GM12878 (cell line): ENCODE data around the gene PPP3CA. TPM values are rescaled to one million over a fixed set of nuclear protein-coding genes. Genes with fewer than 3 reads are reported as not detected.

ENCODE experiments used
- ATAC-seq: fragments of 200-7000 bp; cut with Tn5 transposase; 3 replicates; pipeline ENCODE4 v1.9.1; 2020; ENCODE audit warnings: mild to moderate bottlenecking, moderate library complexity
- BruUV-seq: library from RNA; stranded (reverse); fragments of 400-500 nt; replicated peaks from 2 replicates; lab custom pipeline; 2021; lab: Mats Ljungman, UMichigan
- CTCF ChIA-PET: fragments of 300-600 bp; sonication (Branson Sonifier 250); formaldehyde crosslinking; extraction: SDS; loops from one replicate; lab custom pipeline; 2021; ENCODE audit warnings: inconsistent platforms; lab: Yijun Ruan, JAX
- POLR2A ChIA-PET: fragments of 350-600 bp; formaldehyde crosslinking; extraction: SDS; loops from one replicate; lab custom pipeline; 2021; ENCODE audit warnings: inconsistent platforms; lab: Charles Lee
- RAD21 ChIA-PET: fragments of 300-600 bp; sonication (Branson Sonifier 250); formaldehyde crosslinking; loops from one replicate; lab custom pipeline; 2023; ENCODE audit warnings: antibody characterized with exemption; ENCODE audit not compliant: unreplicated experiment; lab: Charles Lee
- SMC1A ChIA-PET: fragments of 300-600 bp; sonication (Branson Sonifier 250); formaldehyde crosslinking; loops from one replicate; lab custom pipeline; 2023; ENCODE audit not compliant: unreplicated experiment, uncharacterized antibody; lab: Charles Lee
- DNase-seq: peaks from one replicate; pipeline ENCODE4 v3.0.0-alpha.2; 2011; ENCODE audit warnings: low read depth, low spot score
- FAIRE-seq: peaks from 3 replicates; lab custom pipeline; 2011; peaks lifted over from hg19 to GRCh38; lab: Jason Lieb, UNC
- H2AFZ ChIP-seq: 2 replicates; pipeline ENCODE4 v1.6.0; 2011; ENCODE audit warnings: low read depth, low read length, control low read depth; ENCODE audit not compliant: control insufficient read depth
- H3K27ac ChIP-seq: 2 replicates; pipeline ENCODE4 v1.5.1; 2011; ENCODE audit warnings: control low read depth; ENCODE audit not compliant: control insufficient read depth, insufficient read depth
- H3K27me3 ChIP-seq, 2 experiments: replicated peaks in 1 of 2; 2 replicates each; pipeline versions ENCODE4 v1.6.0 to v1.6.1; 2011; ENCODE audit warnings: low read length in 1 of 2; ENCODE audit not compliant: control insufficient read depth in 2 of 2, insufficient read depth in 2 of 2
- H3K36me3 ChIP-seq, 2 experiments: 2 replicates each; pipeline ENCODE4 v1.5.1; 2011; ENCODE audit warnings: low read length in 1 of 2; ENCODE audit not compliant: control insufficient read depth in 2 of 2, insufficient read depth in 2 of 2
- H3K4me1 ChIP-seq: 2 replicates; pipeline ENCODE4 v1.6.1; 2011; ENCODE audit warnings: mild to moderate bottlenecking, low read length, moderate library complexity, mixed read lengths; ENCODE audit not compliant: control insufficient read depth, insufficient read depth
- H3K4me2 ChIP-seq: 2 replicates; pipeline ENCODE4 v1.6.0; 2011; ENCODE audit warnings: control low read depth; ENCODE audit not compliant: control insufficient read depth, insufficient read depth
- H3K4me3 ChIP-seq: fragments of 200-600 bp; sonication (generic); 2 replicates; pipeline ENCODE4 v1.5.1; 2016
- H3K79me2 ChIP-seq: 2 replicates; pipeline ENCODE4 v1.6.0; 2011; ENCODE audit warnings: low read length; ENCODE audit not compliant: control insufficient read depth, insufficient read depth
- H3K9ac ChIP-seq: 2 replicates; pipeline ENCODE4 v1.8.0; 2011; ENCODE audit warnings: low read length, control low read depth, mixed read lengths; ENCODE audit not compliant: control insufficient read depth, insufficient read depth
- H3K9me3 ChIP-seq: replicated peaks from 3 replicates; pipeline ENCODE4 v1.5.1; 2011; ENCODE audit warnings: mild to moderate bottlenecking, low read length; ENCODE audit not compliant: control insufficient read depth, insufficient read depth
- H4K20me1 ChIP-seq: 2 replicates; pipeline ENCODE4 v1.6.0; 2011; ENCODE audit not compliant: control insufficient read depth, insufficient read depth
- BACH1 ChIP-seq: fragments of 450-650 bp; IDR thresholded peaks from 2 replicates; pipeline ENCODE4 v1.6.1; 2017; ENCODE audit warnings: mild to moderate bottlenecking, borderline replicate concordance
- BCL11A ChIP-seq: IDR thresholded peaks from 2 replicates; pipeline ENCODE4 v1.6.1; 2011; ENCODE audit warnings: low read depth, low read length
- CBX5 ChIP-seq: sonication (generic); IDR thresholded peaks from 2 replicates; pipeline ENCODE4 v1.6.1; 2016; ENCODE audit warnings: low read depth, moderate library complexity, mild to moderate bottlenecking, inconsistent platforms
- CHD1 ChIP-seq: IDR thresholded peaks from 2 replicates; pipeline ENCODE4 v1.6.1; 2012; ENCODE audit warnings: low read depth, low read length, improper control_type of control experiment
- CREB1 ChIP-seq: IDR thresholded peaks from 2 replicates; pipeline ENCODE4 v1.6.1; 2012; ENCODE audit warnings: low read depth, mild to moderate bottlenecking, inconsistent platforms
- IRF4 ChIP-seq: IDR thresholded peaks from 2 replicates; pipeline ENCODE4 v1.6.1; 2011; ENCODE audit warnings: low read depth, low read length
- MEF2A ChIP-seq: IDR thresholded peaks from 2 replicates; pipeline ENCODE4 v1.6.1; 2011; ENCODE audit warnings: low read depth, mild to moderate bottlenecking, low read length, moderate library complexity; ENCODE audit not compliant: insufficient read depth
- MYB ChIP-seq: fragments of 150-350 bp; IDR thresholded peaks from 2 replicates; pipeline ENCODE4 v1.6.1; 2014; ENCODE audit warnings: mild to moderate bottlenecking, low read depth, low read length, borderline replicate concordance
- NFIC ChIP-seq: IDR thresholded peaks from 2 replicates; pipeline ENCODE4 v1.6.1; 2012; ENCODE audit warnings: low read depth, mild to moderate bottlenecking, inconsistent platforms, low read length, moderate library complexity
- PML ChIP-seq: IDR thresholded peaks from 2 replicates; pipeline ENCODE4 v1.6.1; 2012; ENCODE audit warnings: low read length, inconsistent platforms
- POLR2AphosphoS5 ChIP-seq: IDR thresholded peaks from 2 replicates; pipeline ENCODE4 v1.6.1; 2011; ENCODE audit warnings: mild to moderate bottlenecking, low read length, inconsistent platforms
- RUNX3 ChIP-seq: IDR thresholded peaks from 2 replicates; pipeline ENCODE4 v1.6.1; 2012; ENCODE audit warnings: low read length, inconsistent platforms
- SMC3 ChIP-seq: IDR thresholded peaks from 2 replicates; pipeline ENCODE4 v1.6.1; 2011; ENCODE audit warnings: low read length, improper control_type of control experiment, borderline replicate concordance
- SP1 ChIP-seq: IDR thresholded peaks from one replicate; pipeline ENCODE4 v1.6.1; 2011; ENCODE audit warnings: low read depth, low read length
- SREBF1 ChIP-seq: IDR thresholded peaks from 2 replicates; pipeline ENCODE4 v1.6.1; 2012; ENCODE audit warnings: mild to moderate bottlenecking, low read length
- TCF12 ChIP-seq: IDR thresholded peaks from 2 replicates; pipeline ENCODE4 v1.6.1; 2011; ENCODE audit warnings: low read depth, mild to moderate bottlenecking, low read length
- TCF3 ChIP-seq: IDR thresholded peaks from 2 replicates; pipeline ENCODE4 v1.6.1; 2012; ENCODE audit warnings: low read depth, mild to moderate bottlenecking, low read length, borderline replicate concordance; ENCODE audit not compliant: insufficient read depth
- ZZZ3 ChIP-seq: IDR thresholded peaks from 2 replicates; pipeline ENCODE4 v1.6.1; 2011; ENCODE audit warnings: low read depth; ENCODE audit not compliant: control insufficient read depth, insufficient read length
- WGBS: methylation state at CpG from one replicate; pipeline ENCODE4 v1.1.6; 2016; ENCODE audit warnings: low lambda C conversion rate; ENCODE audit not compliant: insufficient replicate concordance, insufficient coverage; ENCODE audit errors: missing lambda C conversion rate; 5-methylcytosine and 5-hydroxymethylcytosine counted together
- in situ Hi-C: fragments of 300-500 bp; cut with MboI; formaldehyde crosslinking; loops from 9 replicates; pipeline ENCODE4 v1.14.3; 2018; ENCODE audit warnings: mixed read lengths
- intact Hi-C: fragments of 100-400 bp; cut with micrococcal nuclease; formaldehyde crosslinking; loops from one replicate; pipeline ENCODE4 v1.14.2; 2022; ENCODE audit not compliant: unreplicated experiment
- polyA plus RNA-seq, 11 experiments: library from polyadenylated mRNA; depleted of rRNA in 4 of 11; unstranded in 6 of 11; stranded (reverse) in 5 of 11; fragments of >200 nt; fragmentation: Nextera tagmentation in 4 of 11; fragmentation: Illumina TruSeq in 1 of 11; extraction: Ambion mirVana in 4 of 11; extraction: Trizol in 1 of 11; gene quantifications; 1 replicate in 1 of 11; 2 replicates in 10 of 11; pipeline versions ENCODE4 v1.2.1 to v1.2.3, GENCODE V29; 2011 to 2016; ENCODE audit warnings: inconsistent platforms in 2 of 11, missing spikeins in 2 of 11, low read depth in 1 of 11
- total RNA-seq, 4 experiments: library from RNA; depleted of rRNA in 3 of 4; stranded (reverse); fragments of >200 nt in 3 of 4; fragmentation: Illumina TruSeq in 1 of 4; extraction: Trizol in 1 of 4; gene quantifications; 2 replicates each; pipeline versions ENCODE4 v1.2.1 to v1.2.3, GENCODE V29; 2013 to 2021
- TF ChIP-seq, protein P1 (sequence below): IDR thresholded peaks from 2 replicates; pipeline ENCODE4 v1.6.1; 2012; ENCODE audit warnings: low read length, inconsistent platforms

The PPP3CA gene
- total and polyA plus RNA-seq, 10 of the 15 experiments (the other 5 are each of a cell fraction or from before 2014, with no cell fraction given), result 0.33 to 9.0 (median 1.0) TPM

DNA sequence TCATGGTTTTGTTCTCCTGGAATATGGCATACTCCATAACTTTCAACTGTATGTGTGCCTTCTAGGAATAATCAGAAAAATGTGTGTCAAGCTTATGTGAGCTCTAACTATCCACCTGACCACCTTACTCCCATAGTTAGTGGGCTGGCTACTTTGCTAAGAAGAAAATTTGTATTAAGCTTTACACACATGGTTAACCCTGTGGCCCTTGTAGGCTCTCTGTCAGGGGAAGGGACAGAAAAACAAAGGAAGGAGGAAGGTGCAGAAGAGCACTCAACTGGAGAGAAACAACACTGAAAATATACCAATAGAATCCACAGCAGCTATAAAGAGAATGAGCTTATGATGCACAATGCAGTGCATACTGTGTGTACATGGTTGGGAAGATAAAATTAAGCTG, 84.6 kb downstream of the PPP3CA start:
- Histone ChIP-seq H3K9ac (no peak overlapping the region), H4K20me1 (no peaks in the 10 kb centered on the region; the same call in none of the 2 replicates), H3K4me1 (peaks cover 22% of the 10 kb centered on the region), H2AFZ (no peak overlapping the region), H3K4me2 (no peak overlapping the region), H3K27ac (no peak overlapping the region), H3K27me3 (peaks cover 0 to 3% of the 10 kb centered on the region in 2 experiments; a peak in 1 of 4 replicates), H3K4me3 (no peak overlapping the region), H3K36me3 (no peaks in the 10 kb centered on the region), H3K9me3 (no peaks in the 10 kb centered on the region), H3K79me2 (no peaks in the 10 kb centered on the region)
- BruUV-seq, result no TSS peak
- CTCF ChIA-PET, result interaction anchor here (1.3 kb wide), 1 partner anchor 13 kb away, joined by 3 read pairs; no protein-coding TSS in a partner anchor
- RAD21 ChIA-PET, result no interaction called here
- no peak for FAIRE-seq
- intact Hi-C loops, result no loop called here
- in situ Hi-C loops, result no loop called here
- DNase-seq, result no peak
- POLR2A ChIA-PET, result no interaction called here
- no peak for TF ChIP-seq CHD1
- no peak for TF ChIP-seq SREBF1
- no peak for TF ChIP-seq POLR2AphosphoS5
- TF ChIP-seq BACH1, result no peak
- TF ChIP-seq RUNX3, result no peak
- no peak for TF ChIP-seq PML
- TF ChIP-seq TCF3, result no peak
- no peak for TF ChIP-seq CREB1
- ATAC-seq, result peak; percentile 61
- SMC1A ChIA-PET, result interaction anchor here (0.9 to 1.9 kb wide), 5 partner anchors 10 to 82 kb away, joined by 3 to 6 read pairs (median 3); no protein-coding TSS in a partner anchor

DNA sequence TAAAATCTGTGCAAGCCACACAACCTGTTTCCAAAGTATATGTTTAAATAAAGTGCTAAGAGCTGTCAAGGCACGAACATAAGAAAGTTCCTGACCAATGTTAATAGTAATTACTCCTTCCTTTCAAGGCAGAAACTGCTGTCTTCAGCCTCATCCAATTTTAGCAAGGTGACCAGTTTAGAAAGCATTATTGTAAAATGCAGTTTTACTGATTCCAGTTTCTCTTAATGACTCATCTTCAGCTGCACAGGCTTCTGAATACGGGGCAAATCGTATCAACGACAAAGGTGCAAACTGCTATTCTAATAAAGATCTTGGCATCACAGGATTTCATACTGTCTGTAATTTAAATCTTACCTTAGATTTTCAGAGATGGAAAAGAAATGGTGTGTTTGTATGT, 87.5 kb downstream of the PPP3CA start:
- no peak overlapping the region for H3K27ac ChIP-seq
- no peaks in the 10 kb centered on the region for H3K79me2 ChIP-seq
- ChIA-PET SMC1A (interaction anchor here (0.6 to 1.0 kb wide), 2 partner anchors 46 to 75 kb away, joined by 3 to 4 read pairs; no protein-coding TSS in a partner anchor), CTCF (no interaction called here), RAD21 (no interaction called here), POLR2A (no interaction called here)
- WGBS, result 0% methylated on average over 4 of the region's 4 CpGs
- DNase-seq, result peak; percentile 32
- H4K20me1 ChIP-seq, result no peaks in the 10 kb centered on the region; the same call in 1 of the 2 replicates
- intact Hi-C loops, result no loop called here
- H3K4me3 ChIP-seq, result no peak overlapping the region
- peak; percentile 72 for FAIRE-seq
- H3K27me3 ChIP-seq, result peaks cover 0 to 3% of the 10 kb centered on the region in 2 experiments; a peak in 1 of 4 replicates
- no peaks in the 10 kb centered on the region for H3K9me3 ChIP-seq
- peaks cover 22% of the 10 kb centered on the region for H3K4me1 ChIP-seq
- no peak overlapping the region for H2AFZ ChIP-seq
- no peak overlapping the region for H3K9ac ChIP-seq
- no TSS peak for BruUV-seq
- H3K4me2 ChIP-seq, result peak overlapping the region; percentile 57
- ATAC-seq, result peak; percentile 60
- no peaks in the 10 kb centered on the region for H3K36me3 ChIP-seq
- in situ Hi-C loops, result no loop called here
- TF ChIP-seq, protein P1, sequence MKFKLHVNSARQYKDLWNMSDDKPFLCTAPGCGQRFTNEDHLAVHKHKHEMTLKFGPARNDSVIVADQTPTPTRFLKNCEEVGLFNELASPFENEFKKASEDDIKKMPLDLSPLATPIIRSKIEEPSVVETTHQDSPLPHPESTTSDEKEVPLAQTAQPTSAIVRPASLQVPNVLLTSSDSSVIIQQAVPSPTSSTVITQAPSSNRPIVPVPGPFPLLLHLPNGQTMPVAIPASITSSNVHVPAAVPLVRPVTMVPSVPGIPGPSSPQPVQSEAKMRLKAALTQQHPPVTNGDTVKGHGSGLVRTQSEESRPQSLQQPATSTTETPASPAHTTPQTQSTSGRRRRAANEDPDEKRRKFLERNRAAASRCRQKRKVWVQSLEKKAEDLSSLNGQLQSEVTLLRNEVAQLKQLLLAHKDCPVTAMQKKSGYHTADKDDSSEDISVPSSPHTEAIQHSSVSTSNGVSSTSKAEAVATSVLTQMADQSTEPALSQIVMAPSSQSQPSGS, result peak; percentile 52; the same call in 1 of the 2 replicates
- peak; percentile 88 for TF ChIP-seq MEF2A
- TF ChIP-seq SP1, result no peak
- TF ChIP-seq RUNX3, result peak; percentile 33
- peak; percentile 72; the same call in 1 of the 2 replicates for TF ChIP-seq IRF4
- TF ChIP-seq BCL11A, result 0 out of 2 replicates have a peak, but pooled peaks have one; percentile 19
- TF ChIP-seq CBX5, result peak; percentile 64; the same call in 1 of the 2 replicates
- TF ChIP-seq NFIC, result peak; percentile 32; the same call in 1 of the 2 replicates
- no peak for TF ChIP-seq MYB
- 0 out of 2 replicates have a peak, but pooled peaks have one; percentile 10 for TF ChIP-seq TCF12
- TF ChIP-seq ZZZ3, result no peak
- TF ChIP-seq SMC3, result no peak
